Tibial nerve (tissue), 4 donors: Measurements from ENCODE around the gene EPB41. TPM values are rescaled to one million over a fixed set of nuclear protein-coding genes. Genes with fewer than 3 reads are reported as not detected.

Experiments
- DNase-seq, 2 donors: peaks; one replicate each; pipeline ENCODE4 v3.0.0-alpha.2; 2019; ENCODE audit warnings: low spot score in 2 of 2
- H3K27ac ChIP-seq, 4 donors: fragments of 200-600 bp; sonication (generic) in 3 of 4; one replicate each; pipeline ENCODE4 v1.5.1; 2017 to 2019; ENCODE audit warnings: mild to moderate bottlenecking in 1 of 4
- H3K27me3 ChIP-seq, 2 donors: fragments of 200-600 bp; sonication (generic) in 1 of 2; one replicate each; pipeline versions ENCODE4 v1.5.1 to v1.6.0; 2017 to 2019
- H3K36me3 ChIP-seq, 3 donors: fragments of 200-600 bp; sonication (generic); one replicate each; pipeline ENCODE4 v1.5.1; 2018 to 2019
- H3K4me1 ChIP-seq, 4 donors: fragments of 200-600 bp; sonication (generic) in 3 of 4; one replicate each; pipeline ENCODE4 v1.5.1; 2017 to 2019
- H3K4me3 ChIP-seq, 4 donors: fragments of 200-600 bp; sonication (generic) in 3 of 4; one replicate each; pipeline ENCODE4 v1.5.1; 2017 to 2019; ENCODE audit warnings: mild to moderate bottlenecking in 1 of 4, moderate library complexity in 1 of 4
- H3K9me3 ChIP-seq, 4 donors: fragments of 200-600 bp; sonication (generic) in 3 of 4; one replicate each; pipeline ENCODE4 v1.5.1; 2017 to 2019
- CTCF ChIP-seq, 5 experiments: fragments of 200-600 bp in 3 of 5; fragments of 450-650 bp in 2 of 5; sonication (generic) in 3 of 5; IDR thresholded peaks; one replicate each; pipeline ENCODE4 v1.5.1; 2016 to 2019; ENCODE audit warnings: antibody characterized with exemption in 5 of 5, mild to moderate bottlenecking in 3 of 5, moderate library complexity in 2 of 5
- EP300 ChIP-seq, 2 donors: sonication (generic); formaldehyde crosslinking; IDR thresholded peaks; one replicate each; pipeline ENCODE4 v1.6.1; 2017; ENCODE audit warnings: antibody characterized with exemption in 2 of 2, mild to moderate bottlenecking in 1 of 2
- POLR2A ChIP-seq, 2 donors: fragments of 450-650 bp; IDR thresholded peaks; one replicate each; pipeline ENCODE4 v1.6.1; 2017; ENCODE audit warnings: antibody characterized with exemption in 2 of 2, mild to moderate bottlenecking in 2 of 2, moderate library complexity in 2 of 2
- WGBS, 2 donors: methylation state at CpG; one replicate each; pipeline ENCODE4 v1.1.5; 2018; 5-methylcytosine and 5-hydroxymethylcytosine counted together
- total RNA-seq, 4 donors: library from RNA; depleted of rRNA; stranded (reverse); fragments of >200 nt; gene quantifications; one replicate each; pipeline ENCODE4 v1.1.0, GENCODE V29; 2016

Gene EPB41
- total RNA-seq, 4 donors from 2014 or later: 13.9 to 22.1 (median 16.0) TPM

- TF ChIP-seq EP300 (IDR thresholded peaks at IDR 0.05) (no peak), POLR2A (IDR thresholded peaks at IDR 0.05) (no peak), CTCF (IDR thresholded peaks at IDR 0.05) (no peak)
- peaks cover 0 to 10% (median 0%) of the 10 kb centered on the region in 4 donors for H3K4me1 ChIP-seq
- H3K27ac ChIP-seq: no peak overlapping the region
- no peaks in the 10 kb centered on the region for H3K36me3 ChIP-seq
- WGBS, 2 donors: 78 to 82% methylated on average over 4 of the region's 4 CpGs
- no peaks in the 10 kb centered on the region for H3K27me3 ChIP-seq
- no peaks in the 10 kb centered on the region for H3K9me3 ChIP-seq
- no peak for DNase-seq
- no peak overlapping the region for H3K4me3 ChIP-seq
Measured at GRCh38 chr1:28897789-28898188, 16.6 kb upstream of the EPB41 start.

- Histone ChIP-seq H3K27ac (no peak overlapping the region), H3K4me3 (no peak overlapping the region), H3K9me3 (no peaks in the 10 kb centered on the region), H3K36me3 (no peaks in the 10 kb centered on the region), H3K4me1 (peaks cover 0 to 10% (median 0%) of the 10 kb centered on the region in 4 donors), H3K27me3 (no peaks in the 10 kb centered on the region)
- no peak for TF ChIP-seq CTCF (IDR thresholded peaks at IDR 0.05)
- TF ChIP-seq EP300 (IDR thresholded peaks at IDR 0.05): no peak
- no peak for TF ChIP-seq POLR2A (IDR thresholded peaks at IDR 0.05)
- WGBS, 2 donors: 45 to 51% methylated on average over 3 of the region's 3 CpGs
- no peak for DNase-seq
Measured at GRCh38 chr1:28898405-28898881, 15.9 kb upstream of the EPB41 start.

GRCh38 chr1:28899267-28899666 lies 15.1 kb upstream of the EPB41 start:
- whole genome bisulfite sequencing, 2 donors: 35 to 39% methylated on average over 2 of the region's 2 CpGs
- TF ChIP-seq EP300 (IDR thresholded peaks at IDR 0.05): no peak
- no peak for TF ChIP-seq POLR2A (IDR thresholded peaks at IDR 0.05)
- no peak for TF ChIP-seq CTCF (IDR thresholded peaks at IDR 0.05)
- H3K36me3 ChIP-seq: no peaks in the 10 kb centered on the region
- H3K4me1 ChIP-seq: peaks cover 0 to 10% (median 0%) of the 10 kb centered on the region in 4 donors
- no peak overlapping the region for H3K4me3 ChIP-seq
- H3K9me3 ChIP-seq: peaks cover 0 to under 1% (median 0%) of the 10 kb centered on the region in 4 donors
- H3K27me3 ChIP-seq: no peaks in the 10 kb centered on the region
- DNase-seq: no peak
- H3K27ac ChIP-seq: no peak overlapping the region

- H3K9me3 ChIP-seq: peaks cover 0 to 7% (median 0%) of the 10 kb centered on the region in 4 donors
- H3K27ac ChIP-seq: no peak overlapping the region
- DNase-seq: no peak
- H3K36me3 ChIP-seq: no peaks in the 10 kb centered on the region
- no peak overlapping the region for H3K4me3 ChIP-seq
- TF ChIP-seq EP300 (IDR thresholded peaks at IDR 0.05) (no peak), CTCF (IDR thresholded peaks at IDR 0.05) (no peak), POLR2A (IDR thresholded peaks at IDR 0.05) (no peak)
- WGBS, 2 donors: 83 to 85% methylated on average over 3 of the region's 3 CpGs
- peaks cover 0 to 10% (median 0%) of the 10 kb centered on the region in 4 donors for H3K4me1 ChIP-seq
- no peaks in the 10 kb centered on the region for H3K27me3 ChIP-seq
Measured at GRCh38 chr1:28900562-28900961, 13.8 kb upstream of the EPB41 start.

GRCh38 chr1:28902738-28903137 lies 11.6 kb upstream of the EPB41 start:
- no peak for TF ChIP-seq EP300 (IDR thresholded peaks at IDR 0.05)
- no peak for DNase-seq
- Histone ChIP-seq H3K9me3 (peaks cover 0 to 7% (median 0%) of the 10 kb centered on the region in 4 donors), H3K27me3 (no peaks in the 10 kb centered on the region), H3K4me1 (peaks cover 0 to 10% (median 0%) of the 10 kb centered on the region in 4 donors), H3K4me3 (no peak overlapping the region), H3K36me3 (no peaks in the 10 kb centered on the region), H3K27ac (no peak overlapping the region)
- WGBS, 2 donors: 88 to 92% methylated on average over 2 of the region's 2 CpGs
